ENCODE results near the gene TRIM26. TPM values are rescaled to one million over a fixed set of nuclear protein-coding genes. Genes with fewer than 3 reads are reported as not detected.
A peak's percentile ranks its signal among the peaks of the same experiment; 100 is the strongest.
"Not testable (repeated sequence)": the region's sequence is repeated elsewhere in the genome, so short reads cannot be mapped to it uniquely, and the experiment has no call there.

The TRIM26 gene
- total and polyA plus RNA-seq, 2 of the 13 experiments (the other 11 are each of a cell fraction or from before 2014, with no cell fraction given), result 27.1 to 38.7 TPM

DNA sequence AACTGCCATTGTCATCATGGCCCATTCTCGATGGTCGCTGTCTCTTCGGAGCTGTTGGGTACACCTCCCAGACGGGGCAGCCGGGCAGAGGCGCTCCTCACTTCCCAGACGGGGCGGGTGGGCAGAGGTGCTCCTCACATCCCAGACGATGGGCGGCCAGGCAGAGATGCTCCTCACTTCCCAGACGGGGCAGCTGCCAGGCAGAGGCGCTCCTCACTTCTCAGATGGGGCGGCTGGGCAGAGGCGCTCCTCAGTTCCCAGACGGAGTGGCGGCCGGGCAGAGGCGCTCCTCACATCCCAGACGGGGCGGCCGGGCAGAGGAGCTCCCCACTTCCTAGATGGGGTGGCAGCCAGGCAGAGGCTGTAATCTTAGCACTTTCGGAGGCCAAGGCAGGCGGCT lies 8.8 kb upstream of the TRIM26 start:
- H3K4me1 ChIP-seq (ENCODE audit: insufficient read depth, low read length), result peaks cover 15% of the 10 kb centered on the region
- H3K36me3 ChIP-seq (replicated peaks in 1 of 2; ENCODE audit: control insufficient read depth in 1 of 2, insufficient read depth in 2 of 2, low read length in 2 of 2); H3K4me2 ChIP-seq (ENCODE audit: low read depth, low read length); DNase-seq (ENCODE audit: low spot score); POLR2A ChIA-PET; H2AFZ ChIP-seq (ENCODE audit: low read length); H3K4me3 ChIP-seq (replicated peaks in 1 of 3; ENCODE audit: insufficient read depth in 1 of 3, low read depth in 2 of 3, low read length in 3 of 3); H3K9ac ChIP-seq (ENCODE audit: insufficient read depth, low read depth, low read length); BruUV-seq (replicated peaks); intact Hi-C loops (cut with micrococcal nuclease; ENCODE audit: unreplicated experiment); ATAC-seq; CTCF ChIA-PET (ENCODE audit: low intra/inter-chr PET ratio, low total read pairs); H4K20me1 ChIP-seq (ENCODE audit: insufficient read depth, low read length); in situ Hi-C loops (cut with HindIII; ENCODE audit: extremely low pct_ligation_motif_present, low pct_unique_long_range_greater_than_20kb); H3K79me2 ChIP-seq (ENCODE audit: insufficient read depth, low read length); FAIRE-seq; H3K27ac ChIP-seq (ENCODE audit: extremely low read length, insufficient read depth, low read length); H3K27me3 ChIP-seq (ENCODE audit: control insufficient read depth in 1 of 2, insufficient read depth in 2 of 2, low read length in 2 of 2): not testable (repeated sequence)
- whole genome bisulfite sequencing (ENCODE audit: low lambda C conversion rate), result 92% methylated on average over 21 of the region's 23 CpGs
- 0 out of 2 replicates have a peak, but pooled peaks have one; percentile 14 for TF ChIP-seq ZNF598 (CRISPR knock-in tag; IDR thresholded peaks at IDR 0.05; ENCODE audit: borderline replicate concordance)
- TF ChIP-seq, protein P1, sequence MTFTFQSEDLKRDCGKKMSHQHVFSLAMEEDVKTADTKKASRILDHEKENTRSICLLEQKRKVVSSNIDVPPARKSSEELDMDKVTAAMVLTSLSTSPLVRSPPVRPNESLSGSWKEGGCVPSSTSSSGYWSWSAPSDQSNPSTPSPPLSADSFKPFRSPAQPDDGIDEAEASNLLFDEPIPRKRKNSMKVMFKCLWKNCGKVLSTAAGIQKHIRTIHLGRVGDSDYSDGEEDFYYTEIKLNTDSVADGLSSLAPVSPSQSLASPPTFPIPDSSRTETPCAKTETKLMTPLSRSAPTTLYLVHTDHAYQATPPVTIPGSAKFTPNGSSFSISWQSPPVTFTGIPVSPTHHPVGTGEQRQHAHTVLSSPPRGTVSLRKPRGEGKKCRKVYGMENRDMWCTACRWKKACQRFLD (CRISPR knock-in tag; IDR thresholded peaks at IDR 0.05; ENCODE audit: borderline replicate concordance), result 0 out of 2 replicates have a peak, but pooled peaks have one; percentile 44
- TF ChIP-seq ZNF687 (CRISPR knock-in tag; IDR thresholded peaks at IDR 0.05), result peak; percentile 42
- TF ChIP-seq, protein P2, sequence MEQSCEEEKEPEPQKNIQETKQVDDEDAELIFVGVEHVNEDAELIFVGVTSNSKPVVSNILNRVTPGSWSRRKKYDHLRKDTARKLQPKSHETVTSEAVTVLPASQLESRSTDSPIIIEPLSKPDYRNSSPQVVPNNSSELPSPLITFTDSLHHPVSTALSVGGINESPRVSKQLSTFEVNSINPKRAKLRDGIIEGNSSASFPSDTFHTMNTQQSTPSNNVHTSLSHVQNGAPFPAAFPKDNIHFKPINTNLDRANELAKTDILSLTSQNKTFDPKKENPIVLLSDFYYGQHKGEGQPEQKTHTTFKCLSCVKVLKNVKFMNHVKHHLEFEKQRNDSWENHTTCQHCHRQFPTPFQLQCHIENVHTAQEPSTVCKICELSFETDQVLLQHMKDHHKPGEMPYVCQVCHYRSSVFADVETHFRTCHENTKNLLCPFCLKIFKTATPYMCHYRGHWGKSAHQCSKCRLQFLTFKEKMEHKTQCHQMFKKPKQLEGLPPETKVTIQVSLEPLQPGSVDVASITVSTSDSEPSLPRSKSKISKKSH (CRISPR knock-in tag; IDR thresholded peaks at IDR 0.05; ENCODE audit: borderline replicate concordance), result 0 out of 2 replicates have a peak, but pooled peaks have one; percentile 36
- 0 out of 2 replicates have a peak, but pooled peaks have one; percentile 30 for TF ChIP-seq MTA1 (CRISPR knock-in tag; IDR thresholded peaks at IDR 0.05; ENCODE audit: borderline replicate concordance)
- H3K9me3 ChIP-seq (ENCODE audit: low read length), result peaks cover 13% of the 10 kb centered on the region
